ENCODE measurements around the gene TUBB1.
A peak's percentile ranks its signal among the peaks of the same experiment; 100 is the strongest.

TUBB1 gene

GRCh38 chr20:59019217-59019616 lies at the start of gene TUBB1:
TSS of gene TUBB1 (plus strand) at chr20:59019429. CDS start at chr20:59019523, 94 bp downstream.
- DNase-seq, result peak; percentile 43

GRCh38 chr20:58969439-58969838 lies 49.8 kb upstream of the TUBB1 start:
- no peak for DNase-seq

- no peak for DNase-seq
Observed at GRCh38 chr20:58970146-58970545, 49.1 kb upstream of the TUBB1 start.

GRCh38 chr20:58971429-58971828 lies 47.8 kb upstream of the TUBB1 start:
- DNase-seq, result peak; percentile 21

GRCh38 chr20:58973179-58973578 lies 46.0 kb upstream of the TUBB1 start:
- peak; percentile 5 for DNase-seq

GRCh38 chr20:58973866-58974265 lies 45.4 kb upstream of the TUBB1 start:
- DNase-seq, result peak; percentile 9

GRCh38 chr20:58975353-58975752 lies 43.9 kb upstream of the TUBB1 start:
- no peak for DNase-seq

GRCh38 chr20:58976061-58976730 lies 43.0 kb upstream of the TUBB1 start:
- DNase-seq, result peak; percentile 33

GRCh38 chr20:58978351-58979190 lies 40.7 kb upstream of the TUBB1 start:
- DNase-seq, result peak; percentile 32

GRCh38 chr20:58980711-58981627 lies 38.3 kb upstream of the TUBB1 start, which contains the start of gene NELFCD:
TSS of gene NELFCD (plus strand) at chr20:58981256. CDS start at chr20:58981310, 54 bp downstream.
- DNase-seq, result peak; percentile 96

GRCh38 chr20:58981628-58982364 lies 37.4 kb upstream of the TUBB1 start:
- peak; percentile 73 for DNase-seq

- DNase-seq, result peak; percentile 56
Observed at GRCh38 chr20:58982406-58983114, 36.7 kb upstream of the TUBB1 start.

- DNase-seq, result peak; percentile 35
Observed at GRCh38 chr20:58983115-58983468, 36.1 kb upstream of the TUBB1 start.

GRCh38 chr20:58984691-58985090 lies 34.5 kb upstream of the TUBB1 start:
- DNase-seq, result peak; percentile 47

- DNase-seq, result no peak
Observed at GRCh38 chr20:58985656-58986055, 33.6 kb upstream of the TUBB1 start.

- peak; percentile 11 for DNase-seq
Observed at GRCh38 chr20:58986286-58986967, 32.8 kb upstream of the TUBB1 start.

GRCh38 chr20:58986968-58987517 lies 32.2 kb upstream of the TUBB1 start:
- peak; percentile 19 for DNase-seq

GRCh38 chr20:58987790-58988564 lies 31.3 kb upstream of the TUBB1 start:
- DNase-seq, result peak; percentile 30

GRCh38 chr20:58988565-58988882 lies 30.7 kb upstream of the TUBB1 start:
- peak; percentile 21 for DNase-seq

- DNase-seq, result peak; percentile 30
Observed at GRCh38 chr20:58989196-58989595, 30.0 kb upstream of the TUBB1 start.

Measured in activated CD8-positive, alpha-beta memory T cell treated with anti-CD3 and anti-CD28 coated beads for 24 hours (primary cell).